ENCODE data around the gene PRDM15.
A peak's percentile ranks its signal among the peaks of the same experiment; 100 is the strongest.

The PRDM15 gene

GRCh38 chr21:41774467-41775148 lies 104.5 kb downstream of the PRDM15 start:
- peak in 1 of 2 experiments; percentile 8 for DNase-seq

GRCh38 chr21:41772351-41773080 lies 106.6 kb downstream of the PRDM15 start:
- no peak for DNase-seq

GRCh38 chr21:41771625-41771945 lies 107.6 kb downstream of the PRDM15 start:
- no peak for DNase-seq

- DNase-seq: no peak
Measured at GRCh38 chr21:41770901-41771624, 108.1 kb downstream of the PRDM15 start.

GRCh38 chr21:41769933-41770332 lies 109.2 kb downstream of the PRDM15 start:
- no peak for DNase-seq

- no peak for DNase-seq
Measured at GRCh38 chr21:41769521-41769920, 109.6 kb downstream of the PRDM15 start.

GRCh38 chr21:41769111-41769510 lies 110.0 kb downstream of the PRDM15 start:
- DNase-seq: no peak

GRCh38 chr21:41768437-41769042 lies 110.6 kb downstream of the PRDM15 start:
- peak; percentile 52 to 76 for DNase-seq

GRCh38 chr21:41767606-41768436 lies 111.3 kb downstream of the PRDM15 start:
- DNase-seq: peak in 1 of 2 experiments; percentile 5

GRCh38 chr21:41766883-41767605 lies 112.1 kb downstream of the PRDM15 start, which contains the start of gene RIPK4:
TSS of gene RIPK4 (minus strand) at chr21:41767052. CDS start at chr21:41767041, 11 bp downstream.
- DNase-seq: peak; percentile 52 to 73

GRCh38 chr21:41765973-41766882 lies 112.9 kb downstream of the PRDM15 start:
- no peak for DNase-seq

GRCh38 chr21:41765420-41765821 lies 113.7 kb downstream of the PRDM15 start:
- no peak for DNase-seq

- no peak for DNase-seq
Measured at GRCh38 chr21:41764558-41765419, 114.4 kb downstream of the PRDM15 start.

GRCh38 chr21:41763996-41764395 lies 115.1 kb downstream of the PRDM15 start:
- no peak for DNase-seq

GRCh38 chr21:41763398-41763931 lies 115.7 kb downstream of the PRDM15 start:
- DNase-seq: no peak

GRCh38 chr21:41762753-41763152 lies 116.4 kb downstream of the PRDM15 start:
- DNase-seq: no peak

- no peak for DNase-seq
Measured at GRCh38 chr21:41761934-41762635, 117.1 kb downstream of the PRDM15 start.

- no peak for DNase-seq
Measured at GRCh38 chr21:41761211-41761933, 117.8 kb downstream of the PRDM15 start.

All from SHP77 (cell line).